T-helper 9 cell (primary cell): ENCODE results near the gene IMP4.
"Not testable (repeated sequence)": the region's sequence is repeated elsewhere in the genome, so short reads cannot be mapped to it uniquely, and the experiment has no call there.

Experiments used
- DNase-seq: peaks from one replicate; pipeline ENCODE4 v3.0.0-alpha.2; 2020
- total RNA-seq, 2 donors: gene quantifications; one replicate each; lab custom pipeline; 2026; lab: John Stamatoyannopoulos, UW

The IMP4 gene, protein sequence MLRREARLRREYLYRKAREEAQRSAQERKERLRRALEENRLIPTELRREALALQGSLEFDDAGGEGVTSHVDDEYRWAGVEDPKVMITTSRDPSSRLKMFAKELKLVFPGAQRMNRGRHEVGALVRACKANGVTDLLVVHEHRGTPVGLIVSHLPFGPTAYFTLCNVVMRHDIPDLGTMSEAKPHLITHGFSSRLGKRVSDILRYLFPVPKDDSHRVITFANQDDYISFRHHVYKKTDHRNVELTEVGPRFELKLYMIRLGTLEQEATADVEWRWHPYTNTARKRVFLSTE
- 52.4 to 83.7 reads per million in 2 donors for total RNA-seq

DNA sequence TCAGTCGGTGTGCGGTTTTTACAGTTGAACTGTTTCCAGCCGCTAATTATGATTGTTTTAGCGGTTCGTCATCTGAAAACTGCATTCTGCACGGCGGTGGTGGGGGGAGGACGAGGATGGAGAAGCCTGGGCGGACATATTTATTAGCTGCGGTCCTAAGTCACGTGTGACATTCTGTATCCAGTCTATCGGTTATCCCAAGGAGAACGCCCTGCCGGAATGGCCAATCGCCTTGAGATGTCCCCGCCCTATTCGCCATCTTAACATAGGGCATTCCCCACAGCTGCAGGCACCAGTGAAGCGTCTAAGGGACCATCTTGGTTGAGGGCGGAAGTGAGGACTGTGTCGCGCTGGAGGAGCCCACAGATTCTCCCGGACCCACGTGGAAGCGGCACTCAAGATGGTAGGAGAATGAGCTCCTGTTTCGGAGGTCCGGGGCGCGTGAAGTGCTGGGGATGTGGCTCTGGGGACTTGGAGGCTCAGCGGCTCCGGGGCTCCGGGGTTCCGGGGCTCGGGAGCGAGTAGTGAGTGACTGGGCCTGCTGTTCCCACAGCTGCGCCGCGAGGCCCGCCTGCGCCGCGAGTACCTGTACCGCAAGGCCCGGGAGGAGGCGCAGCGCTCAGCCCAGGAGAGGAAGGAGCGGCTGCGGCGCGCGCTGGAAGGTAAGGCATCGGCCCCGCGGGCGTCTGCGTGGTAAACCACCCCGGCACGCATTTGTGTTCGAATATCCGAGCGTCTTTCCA, at the start of gene IMP4:
Gene IMP4, plus strand, starts transcription at position 365 of the 743 bp plus-strand sequence. Its CDS starts 36 bp downstream, at position 401.
- DNase-seq, result peak; percentile 89

DNA sequence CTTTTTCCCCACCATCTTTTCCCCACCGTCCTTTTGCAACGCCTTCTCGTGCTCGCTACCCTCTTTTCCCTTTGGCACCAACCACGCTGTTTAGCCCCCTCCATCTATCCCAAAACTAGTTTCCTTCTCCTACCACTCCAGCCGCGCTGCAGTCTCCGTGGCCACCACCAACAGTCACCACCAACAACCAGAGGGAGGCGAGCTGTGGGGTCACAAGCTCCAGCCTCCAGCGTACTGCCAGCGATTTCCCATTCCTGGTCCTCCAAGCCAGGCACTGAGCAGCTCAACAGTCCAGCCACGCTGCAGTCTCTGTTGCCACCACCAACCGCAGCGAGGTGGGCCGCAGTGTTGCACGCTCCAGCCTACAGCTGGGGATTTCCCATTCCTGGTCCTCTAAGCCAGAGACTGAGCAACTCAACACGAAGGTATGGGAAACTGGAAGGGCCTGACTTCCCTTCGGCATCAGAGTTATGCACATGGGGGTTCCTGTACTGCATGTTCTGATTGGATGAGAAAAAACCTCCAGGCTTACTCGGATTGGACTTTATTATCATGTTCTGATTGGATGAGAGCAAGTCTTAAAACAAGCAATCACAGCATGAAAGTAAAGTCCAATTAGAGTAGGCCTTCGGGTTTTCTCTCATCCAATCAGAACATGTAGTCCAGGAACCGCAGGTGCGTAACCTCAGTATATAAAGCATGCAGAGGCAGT, 42.3 kb upstream of the IMP4 start:
- no peak for DNase-seq

DNA sequence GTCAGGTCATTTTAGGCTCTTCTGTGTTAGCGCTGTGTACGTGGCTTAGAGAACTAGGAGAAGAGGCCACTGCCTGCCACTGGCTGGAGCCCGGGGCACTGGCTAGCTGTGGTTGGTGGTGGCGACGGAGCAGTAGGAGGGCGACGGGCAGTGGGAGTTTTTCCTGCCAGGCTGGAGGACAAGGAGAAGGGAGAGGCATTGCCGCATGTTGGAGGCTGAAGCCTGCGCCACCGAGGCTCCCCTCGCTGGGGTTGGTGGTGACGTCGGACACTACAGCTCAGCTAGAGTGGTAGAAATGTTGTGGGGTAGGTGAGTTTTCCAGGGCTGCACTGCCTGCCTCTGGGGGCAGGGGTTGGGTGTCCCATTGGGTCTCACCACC, 41.7 kb upstream of the IMP4 start:
- no peak for DNase-seq

DNA sequence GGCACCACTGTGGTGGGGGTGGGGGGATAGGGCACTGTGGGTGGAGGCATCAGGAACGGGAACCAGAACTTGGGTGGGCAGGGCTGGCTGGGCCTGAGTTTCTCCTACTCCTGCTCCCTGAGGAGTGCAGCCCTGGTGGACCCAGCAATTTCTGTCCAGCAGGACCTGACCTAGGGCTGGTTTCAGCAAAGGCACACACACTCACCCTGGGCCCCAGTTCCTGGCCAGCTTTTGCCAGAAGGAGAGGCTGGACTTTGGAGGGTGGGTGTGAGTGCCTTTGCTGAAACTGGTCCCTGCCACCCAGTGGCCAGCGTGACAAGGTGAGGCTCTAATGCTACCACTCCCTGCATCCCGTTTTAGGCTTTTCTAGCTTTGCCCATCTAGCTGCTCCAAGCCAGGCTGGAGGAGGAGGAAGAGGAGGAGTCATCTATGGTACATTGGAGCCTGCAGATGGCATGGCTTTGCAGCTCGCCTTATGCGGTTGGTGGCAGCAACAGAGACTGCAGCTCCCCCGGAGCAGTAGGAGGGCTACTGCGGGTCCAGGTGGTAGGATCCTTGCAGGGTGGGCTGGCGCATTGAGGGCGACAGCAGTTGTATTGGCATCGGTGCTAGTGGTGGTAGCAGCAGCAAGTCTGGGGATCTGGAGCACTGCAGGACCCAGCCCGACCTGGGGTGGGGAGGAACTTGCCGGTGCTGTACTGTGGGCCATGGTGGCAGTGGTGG, 40.4 kb upstream of the IMP4 start:
- no peak for DNase-seq

DNA sequence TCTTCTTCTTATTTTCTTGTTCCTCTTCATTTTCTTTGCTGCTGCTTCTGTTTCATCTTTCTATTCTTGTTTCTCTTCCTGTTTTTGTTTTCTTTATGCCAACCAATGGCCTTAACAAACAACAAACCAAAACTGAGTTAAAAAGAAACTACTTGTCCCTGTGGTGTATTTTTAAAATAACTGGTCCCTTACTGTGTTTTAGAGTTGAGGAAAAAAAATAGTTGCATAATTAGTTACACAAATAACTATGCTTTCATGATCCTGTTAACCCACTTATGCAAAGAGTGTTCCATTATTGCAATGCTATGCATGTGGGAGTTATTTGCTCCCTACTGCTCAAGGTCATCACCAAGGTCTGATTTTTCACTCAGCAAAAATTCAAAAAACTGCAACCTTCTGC, 39.5 kb upstream of the IMP4 start:
- DNase-seq, result no peak

DNA sequence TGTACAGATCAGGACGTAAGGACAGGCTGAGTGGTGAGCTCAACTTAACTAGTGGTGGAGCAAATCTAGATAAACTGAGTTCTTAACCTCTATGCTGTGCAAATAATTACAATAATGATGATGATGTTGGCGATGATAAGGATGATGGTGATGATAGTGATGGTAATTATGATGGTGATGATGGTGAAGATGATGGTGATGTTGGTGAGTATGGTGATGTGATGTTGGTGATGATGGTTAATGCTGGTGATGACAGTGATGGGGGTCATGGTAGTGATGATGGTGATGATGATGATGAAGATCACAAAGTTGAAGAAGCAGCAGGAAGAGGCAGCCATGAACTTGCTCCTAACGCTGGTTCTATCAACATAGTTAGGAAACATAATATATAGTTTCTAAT, 38.0 kb upstream of the IMP4 start:
- no peak for DNase-seq

DNA sequence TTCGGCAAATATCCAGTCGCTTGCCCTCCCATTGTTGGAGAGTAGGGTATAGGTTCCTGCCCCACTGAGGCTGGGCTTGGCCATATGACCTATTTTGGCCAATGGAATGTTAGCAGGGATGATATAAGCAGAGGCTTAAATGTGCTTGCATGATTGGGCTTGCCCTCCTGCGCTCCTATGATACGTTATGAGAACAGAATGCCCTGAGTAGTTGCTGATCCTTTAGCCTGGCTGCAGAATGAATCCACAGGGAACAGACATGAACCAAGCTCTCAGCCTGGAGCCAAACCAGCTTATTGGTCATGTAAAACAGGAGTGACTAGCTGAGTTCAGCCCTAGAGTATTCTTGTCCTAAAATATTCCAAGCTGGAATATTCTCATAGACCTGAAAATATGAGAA, 34.8 kb upstream of the IMP4 start:
- no peak for DNase-seq

DNA sequence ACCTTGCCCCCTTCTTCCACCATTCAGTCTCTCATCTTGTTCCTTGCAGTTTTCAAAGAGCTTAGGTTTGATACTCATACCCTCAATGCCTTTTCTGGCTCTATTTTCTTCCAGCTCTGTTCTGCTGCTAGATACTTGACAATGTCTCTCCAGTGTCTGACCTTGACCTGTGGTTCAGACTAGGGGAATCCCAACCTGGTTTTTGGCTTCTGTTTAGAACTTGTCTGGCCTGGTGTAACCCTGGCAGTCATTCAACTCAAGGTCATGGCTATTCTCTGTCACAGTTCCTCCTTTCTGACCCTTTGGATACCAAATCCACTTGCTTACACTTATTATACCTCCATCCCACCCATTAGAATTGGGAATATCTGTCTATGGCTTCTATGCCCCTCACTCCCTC, 31.8 kb upstream of the IMP4 start:
- DNase-seq, result no peak

DNA sequence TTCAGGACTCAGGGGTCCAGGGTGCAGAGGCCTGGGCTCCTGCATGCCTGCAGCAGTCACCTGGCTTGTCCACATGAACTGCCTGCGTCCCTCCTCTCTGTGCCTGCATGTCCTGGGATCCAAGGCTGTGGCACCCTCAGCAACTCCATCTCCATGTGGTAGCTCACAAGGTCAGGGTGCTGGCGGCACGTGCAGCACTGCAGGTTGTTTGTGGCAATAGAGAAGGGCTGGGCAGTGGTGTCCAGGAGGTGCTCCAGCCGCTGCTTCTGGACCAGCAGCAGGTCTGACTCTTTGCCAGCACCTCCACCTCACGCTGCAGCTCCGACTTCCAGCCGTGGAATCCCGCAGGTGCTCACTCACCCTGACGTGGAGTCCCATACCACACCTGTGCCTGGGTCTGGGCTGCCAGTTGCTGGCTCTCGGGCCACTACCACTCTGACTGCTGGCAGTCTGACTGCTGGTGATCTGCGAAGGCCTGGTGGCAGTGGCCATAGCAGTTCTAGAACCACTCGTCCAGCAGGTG, 28.8 kb upstream of the IMP4 start:
- no peak for DNase-seq

DNA sequence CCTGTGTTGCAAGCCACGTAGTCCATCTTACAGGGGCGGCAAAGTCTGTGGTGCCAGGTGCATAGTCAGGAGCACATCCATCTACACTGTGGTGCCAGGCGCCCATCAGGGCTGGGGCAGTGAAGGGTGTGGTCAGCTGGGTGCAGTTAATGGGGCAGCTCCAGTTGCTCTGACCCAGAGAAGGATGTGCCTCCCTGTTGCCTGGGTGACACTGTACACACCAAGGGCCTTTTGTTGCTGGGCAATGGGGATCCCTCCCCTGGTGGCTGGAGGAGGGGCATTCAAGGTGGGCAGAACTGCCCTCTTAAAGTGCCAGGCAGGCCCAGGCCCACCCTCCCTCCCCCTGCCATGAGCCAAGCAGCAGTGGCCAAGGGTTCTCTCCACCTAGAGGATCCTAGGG, 28.3 kb upstream of the IMP4 start:
- no peak for DNase-seq

DNA sequence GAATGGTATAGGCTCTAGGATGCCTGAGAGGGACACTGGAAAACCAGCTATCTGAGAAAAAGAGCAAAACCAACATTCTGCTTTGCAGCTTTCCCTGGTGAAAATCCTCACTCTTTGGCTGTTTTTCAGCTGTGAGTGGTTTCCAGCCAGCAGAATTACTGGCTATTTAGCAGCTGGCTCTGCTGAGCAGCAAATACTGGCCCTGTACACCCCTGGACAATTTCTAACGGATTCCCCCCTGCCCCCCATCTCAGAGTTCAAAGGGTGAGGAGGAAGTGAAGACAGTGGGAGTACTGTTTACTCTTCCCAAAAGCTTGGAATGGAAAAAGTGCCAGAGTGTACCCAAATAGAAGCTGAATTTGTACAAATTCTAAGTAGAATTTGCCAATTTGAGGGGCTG, 26.1 kb upstream of the IMP4 start:
- DNase-seq, result no peak

DNA sequence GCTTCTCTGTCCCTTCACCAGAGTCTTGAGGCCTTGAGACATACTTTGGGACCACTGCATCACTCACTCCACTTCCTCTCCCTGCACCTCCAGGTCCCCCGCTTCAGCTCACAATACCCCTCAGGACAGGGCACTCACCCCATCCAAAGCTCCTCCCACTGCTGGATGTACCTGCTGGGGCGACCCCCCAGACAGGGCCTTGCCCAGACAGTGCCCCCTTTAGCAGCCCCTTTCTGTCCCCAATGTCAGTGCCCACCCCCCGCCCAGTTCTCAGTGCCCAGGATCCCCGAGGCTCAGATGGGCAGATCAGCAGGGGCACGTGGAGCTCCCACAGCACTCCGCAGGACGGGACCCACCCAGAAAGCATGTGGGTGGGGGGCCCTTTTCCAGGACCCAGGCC, 23.8 kb upstream of the IMP4 start:
- DNase-seq, result no peak

DNA sequence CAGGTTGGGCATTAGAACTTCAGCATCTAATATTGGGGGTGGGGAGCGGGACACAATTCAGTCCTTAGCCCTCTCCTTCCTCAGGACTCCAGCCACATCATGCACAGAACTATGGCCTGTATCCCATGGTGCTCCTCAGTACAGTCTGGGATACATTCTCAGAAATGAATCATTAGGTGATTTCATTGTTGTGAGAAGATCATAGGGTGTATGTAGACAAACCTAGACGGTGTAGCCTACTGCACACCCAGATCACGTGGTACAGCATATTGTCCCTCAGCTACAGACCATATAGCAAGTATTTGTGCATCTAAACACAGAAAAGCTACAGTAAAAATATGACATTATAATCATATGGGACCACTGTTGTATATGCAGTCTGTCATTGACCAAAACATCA, 23.2 kb upstream of the IMP4 start:
- DNase-seq, result no peak

DNA sequence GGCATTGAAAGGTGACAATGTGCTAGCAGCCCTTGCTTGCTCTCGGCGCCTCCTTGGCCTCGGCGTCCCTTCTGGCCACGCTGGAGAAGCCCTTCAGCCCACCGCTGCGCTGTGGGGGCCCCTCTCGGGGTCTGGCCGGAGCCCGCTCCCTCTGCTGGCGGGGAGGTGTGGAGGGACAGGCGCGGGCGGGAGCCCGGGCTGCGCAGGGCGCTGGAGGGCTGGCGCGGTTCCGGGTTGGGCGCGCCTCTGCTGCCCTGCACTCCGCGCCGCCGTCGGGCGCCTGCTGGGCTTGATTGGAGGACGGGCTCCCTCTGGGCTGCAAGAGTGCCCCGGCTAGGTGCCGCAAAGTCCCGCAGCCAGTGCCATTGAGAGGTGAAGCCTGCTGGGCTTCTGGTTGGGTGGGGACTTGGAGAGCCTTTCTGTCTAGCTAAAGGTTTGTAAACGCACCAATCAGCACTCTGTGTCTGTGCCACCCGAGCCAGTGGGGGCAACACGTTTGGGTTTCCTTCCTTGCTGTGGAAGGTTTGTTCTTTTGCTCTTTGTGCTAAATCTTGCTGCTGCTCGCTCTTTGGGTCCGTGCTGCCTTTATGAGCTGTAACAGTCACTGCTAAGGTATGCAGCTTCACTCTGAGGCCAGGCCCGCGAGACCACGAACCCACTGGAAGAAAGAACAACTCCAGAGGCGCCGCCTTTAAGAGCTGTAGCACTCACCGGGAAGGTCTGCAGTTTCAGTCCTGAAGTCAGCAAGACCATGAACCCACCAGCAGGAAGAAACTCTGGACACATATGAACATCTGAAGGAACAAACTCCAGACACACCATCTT, 14.8 kb upstream of the IMP4 start:
- no peak for DNase-seq

DNA sequence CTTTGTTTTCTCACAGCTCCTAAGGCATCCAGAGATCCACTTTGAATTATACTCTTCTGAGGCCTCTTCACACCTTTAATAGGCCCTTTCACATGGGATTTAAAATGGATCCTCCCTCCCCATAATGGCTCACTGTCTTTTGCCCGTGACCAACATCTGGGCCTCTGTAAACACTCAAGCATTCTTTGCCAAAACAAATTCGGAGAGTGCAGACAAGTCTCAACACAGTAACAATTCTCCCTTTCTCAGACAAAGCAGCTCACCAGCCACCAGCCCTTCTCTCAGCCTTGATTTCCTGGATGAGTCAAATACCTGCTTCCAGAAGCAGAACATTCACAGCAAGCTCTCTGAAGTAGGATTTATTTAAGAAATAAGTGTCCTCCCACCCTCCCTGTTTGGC, 14.0 kb upstream of the IMP4 start:
- DNase-seq, result no peak

DNA sequence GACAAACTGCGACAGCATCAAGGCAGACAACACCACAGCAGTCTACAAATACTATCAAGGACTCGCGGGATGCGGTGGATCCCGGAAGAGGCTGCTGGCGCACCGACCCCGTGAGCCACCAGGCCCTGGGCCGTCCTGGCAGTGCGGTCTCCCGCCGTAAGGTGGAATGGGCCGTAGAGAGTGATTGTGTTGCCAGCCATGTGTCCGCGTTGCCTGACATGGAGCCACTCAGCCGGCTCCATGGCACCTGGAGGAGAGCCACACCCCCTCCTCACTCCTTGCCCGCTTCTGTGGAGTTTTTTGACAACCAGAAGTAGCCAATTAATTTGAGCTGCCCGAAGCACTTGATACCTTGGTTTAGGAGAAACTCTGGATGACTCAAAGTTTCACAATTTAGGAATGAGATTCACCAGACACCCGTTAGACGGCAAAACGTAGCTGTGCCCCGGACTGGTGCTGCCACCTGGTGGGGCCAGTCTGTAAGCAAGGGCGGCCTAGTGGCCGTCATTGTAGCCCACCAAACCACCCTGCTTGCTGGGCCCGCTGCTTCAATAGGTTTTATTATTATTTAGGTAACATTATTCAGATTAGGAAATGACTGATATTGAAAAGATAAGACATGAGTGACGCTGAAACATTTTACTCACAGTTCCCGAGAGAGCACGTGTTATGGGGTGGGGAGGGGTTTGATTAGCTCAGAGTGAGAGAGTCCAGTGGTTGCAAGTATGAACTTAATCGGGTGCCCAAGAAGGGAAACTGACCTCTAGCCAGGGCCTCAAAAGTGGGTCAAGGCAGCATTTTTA, 10.2 kb upstream of the IMP4 start:
- DNase-seq, result peak; percentile 60

DNA sequence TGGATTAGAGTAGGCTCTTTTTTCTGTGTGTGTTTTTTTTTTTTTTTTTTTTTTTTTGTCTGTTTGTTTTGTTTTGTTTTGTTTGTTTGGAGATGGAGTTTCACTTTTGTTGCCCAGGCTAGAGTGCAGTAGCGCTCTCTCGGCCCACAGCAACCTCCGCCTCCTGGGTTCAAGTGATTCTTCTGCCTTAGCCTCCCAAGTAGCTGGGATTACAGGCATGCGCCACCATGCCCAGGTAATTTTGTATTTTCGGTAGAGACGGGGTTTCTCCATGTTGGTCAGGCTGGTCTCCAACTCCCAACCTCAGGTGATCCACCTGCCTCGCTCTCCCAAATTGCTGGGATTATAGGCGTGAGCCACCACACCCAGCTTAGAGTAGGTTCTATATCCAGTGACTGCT, 9.4 kb upstream of the IMP4 start:
- DNase-seq, result not testable (repeated sequence)

DNA sequence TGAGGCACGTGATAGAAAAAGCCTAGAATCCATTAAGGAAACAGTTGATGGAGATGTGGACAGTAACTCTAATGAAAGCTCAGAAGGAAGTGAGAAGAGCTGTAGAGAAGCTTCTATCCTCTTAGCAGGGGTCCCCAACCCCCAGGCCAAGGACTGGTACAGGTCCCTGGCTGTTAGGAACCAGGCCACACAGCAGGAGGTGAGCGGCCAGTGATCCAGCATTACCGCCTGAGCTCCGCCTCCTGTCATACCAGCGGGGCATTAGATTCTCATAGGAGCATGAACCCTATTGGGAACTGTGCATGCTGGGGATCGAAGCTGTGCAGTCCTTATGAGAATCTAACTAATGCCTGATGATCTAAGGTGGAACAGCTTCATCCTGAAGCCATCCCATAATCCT, 8.7 kb upstream of the IMP4 start:
- no peak for DNase-seq

DNA sequence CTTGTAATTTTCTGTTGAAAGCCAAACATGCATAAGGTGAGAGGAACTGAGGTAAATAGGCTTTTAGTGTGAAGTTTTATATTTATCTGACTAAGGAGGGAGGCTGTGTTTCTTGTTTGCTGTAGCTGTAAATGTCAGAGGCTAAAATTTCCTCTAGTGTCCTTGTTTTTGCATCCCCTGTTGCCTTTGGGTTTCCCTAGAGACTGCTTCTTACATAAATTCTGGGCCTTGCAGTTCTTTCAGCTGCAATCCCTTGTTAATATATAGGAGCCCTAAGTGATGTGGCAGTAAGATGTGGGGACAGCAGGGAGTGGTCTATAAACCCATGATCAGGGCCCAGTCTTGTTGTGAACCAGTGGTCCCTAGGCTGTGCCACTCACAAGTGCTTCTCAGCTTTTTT, 7.5 kb upstream of the IMP4 start:
- DNase-seq, result no peak

DNA sequence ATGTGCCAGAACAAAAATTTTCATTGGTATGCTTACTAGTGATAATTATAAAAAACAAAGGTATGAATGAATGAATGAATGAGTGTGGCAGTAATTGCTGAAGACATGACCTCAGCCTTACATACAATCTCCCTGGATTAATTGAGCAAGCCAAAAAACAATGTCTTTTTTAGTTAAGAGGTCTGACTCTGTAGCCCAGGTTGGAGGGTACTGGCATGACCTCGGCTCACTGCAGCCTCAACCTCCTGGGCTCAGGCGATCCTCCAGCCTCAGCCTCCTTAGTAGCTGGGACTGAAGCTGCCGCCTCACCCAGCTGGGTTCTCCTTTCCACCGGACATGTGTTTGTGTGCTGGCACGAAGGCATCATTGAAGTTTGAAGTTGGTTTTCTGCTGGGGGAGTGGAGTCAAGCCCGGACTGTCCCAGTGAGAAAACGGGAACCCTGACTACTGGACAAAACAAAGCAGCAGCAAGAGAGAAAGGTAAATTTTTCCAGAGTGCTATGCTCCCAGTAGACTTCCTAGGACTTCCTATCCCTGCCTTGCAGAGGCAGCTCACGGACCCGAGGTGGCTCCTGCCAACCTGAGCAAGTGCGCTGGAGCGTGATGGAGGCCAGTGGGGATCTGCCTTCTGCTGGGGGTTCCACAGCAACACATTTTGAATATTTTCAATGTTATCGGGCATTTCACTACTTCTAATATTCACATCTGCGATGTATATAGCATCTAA, 6.4 kb upstream of the IMP4 start:
- no peak for DNase-seq
